Activated CD8-positive, alpha-beta memory T cell treated with anti-CD3 and anti-CD28 coated beads, Interleukin-2, amount 50 U/mL, for 4 hours (primary cell): Measurements from ENCODE around the gene CTSD.

ENCODE experiments used
- DNase-seq: peaks from one replicate; pipeline ENCODE4 v3.0.0-alpha.2; 2020

The CTSD gene

DNA sequence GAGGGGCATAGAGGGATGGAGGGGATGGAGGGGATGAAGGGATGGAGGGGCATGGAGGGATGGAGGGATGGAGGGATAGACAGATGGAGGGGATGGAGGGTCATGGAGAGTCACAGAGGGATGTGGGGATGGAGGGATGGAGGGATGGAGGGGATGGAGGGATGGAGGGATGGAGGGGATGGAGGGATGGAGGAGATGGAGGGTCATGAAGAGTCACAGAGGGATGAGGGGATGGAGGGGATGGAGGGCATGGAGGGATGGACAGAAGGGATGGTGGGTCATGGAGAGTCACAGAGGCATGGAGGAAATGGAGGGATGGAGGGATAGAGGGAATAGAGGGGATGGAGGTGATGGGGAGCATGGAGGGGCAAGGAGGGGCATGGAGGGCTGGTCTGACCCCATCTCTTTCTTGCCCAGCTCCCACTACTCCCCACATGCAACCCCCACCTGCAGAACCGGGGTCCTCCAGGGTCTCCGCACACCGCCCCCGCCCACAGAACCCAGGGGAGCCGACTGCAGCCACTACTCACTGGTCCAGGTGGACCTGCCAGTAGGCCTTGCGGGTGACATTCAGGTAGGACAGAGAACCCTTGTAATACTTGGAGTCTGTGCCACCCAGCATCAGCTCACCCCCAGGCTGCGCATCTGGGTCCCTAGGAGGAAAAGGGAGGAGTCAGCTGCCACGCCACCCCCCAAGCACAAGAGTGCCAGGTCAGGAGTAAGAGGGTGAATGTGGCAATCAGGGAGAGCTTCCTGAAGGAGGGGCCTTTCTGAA, 9.2 kb downstream of the CTSD start:
- no peak for DNase-seq

DNA sequence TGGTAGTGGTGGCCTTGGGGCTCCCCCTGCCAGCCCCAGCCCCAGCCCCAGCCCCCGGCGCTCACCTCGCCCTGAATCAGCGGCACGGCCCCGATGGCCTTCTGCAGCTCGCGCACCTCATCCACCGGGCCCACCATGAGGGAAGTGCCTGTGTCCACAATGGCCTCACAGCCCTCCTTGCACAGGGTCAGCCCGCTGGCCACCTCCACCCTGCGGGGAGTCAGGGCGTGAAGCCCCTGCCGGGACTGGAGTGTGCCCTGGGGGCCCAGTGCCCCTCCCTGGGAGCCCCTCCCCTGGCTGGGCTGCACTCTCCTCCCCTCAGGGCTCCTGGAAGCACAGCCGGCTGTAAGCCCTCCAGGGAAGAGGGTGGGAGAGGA, 9.8 kb downstream of the CTSD start:
- no peak for DNase-seq

DNA sequence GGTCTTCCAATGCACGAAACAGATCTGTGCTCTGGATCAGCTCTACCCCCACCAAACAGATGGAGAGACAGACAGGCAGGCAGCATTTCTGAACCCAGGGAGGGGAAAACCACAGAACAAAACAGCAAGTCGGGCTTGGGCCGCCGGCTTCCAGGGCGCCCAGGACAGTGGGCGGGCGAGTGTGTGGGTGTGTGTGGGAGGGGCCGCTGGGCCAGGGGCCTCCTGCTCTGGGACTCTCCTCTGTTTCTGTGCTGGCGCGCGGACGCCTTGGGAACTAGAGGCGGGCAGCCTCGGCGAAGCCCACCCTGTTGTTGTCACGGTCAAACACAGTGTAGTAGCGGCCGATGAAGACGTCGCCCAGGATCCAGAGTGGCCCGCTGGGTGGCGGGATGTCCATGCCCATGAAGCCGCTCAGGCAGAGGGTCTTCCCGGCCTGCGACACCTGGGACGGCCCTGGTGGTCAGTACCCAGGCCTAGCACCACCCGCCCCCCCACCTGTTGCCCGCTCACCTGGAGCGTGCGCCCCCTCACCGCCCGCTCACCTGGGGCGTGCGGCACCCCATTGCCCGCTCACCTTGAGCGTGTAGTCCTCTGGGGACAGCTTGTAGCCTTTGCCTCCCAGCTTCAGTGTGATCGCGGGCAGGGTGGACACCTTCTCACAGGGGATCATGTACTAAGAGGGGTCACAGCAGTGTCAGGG, 10.3 kb downstream of the CTSD start:
- DNase-seq = no peak

DNA sequence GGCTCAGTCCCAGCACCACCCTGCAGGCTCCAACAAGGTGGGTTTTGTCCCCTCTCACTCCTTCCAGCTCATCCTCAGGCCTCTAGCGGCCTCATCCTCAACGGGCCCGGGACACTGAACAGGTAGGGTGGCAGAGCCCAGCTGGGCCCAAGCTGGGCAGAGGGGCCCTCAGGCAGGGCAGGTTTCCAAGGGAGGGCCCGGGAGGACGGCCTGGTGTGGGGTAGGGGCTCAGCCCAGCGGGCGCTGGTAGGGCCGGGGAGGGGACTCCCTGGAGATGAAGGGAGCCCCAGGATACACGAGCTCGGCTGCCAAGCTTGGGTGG, 10.9 kb downstream of the CTSD start:
- no peak for DNase-seq

DNA sequence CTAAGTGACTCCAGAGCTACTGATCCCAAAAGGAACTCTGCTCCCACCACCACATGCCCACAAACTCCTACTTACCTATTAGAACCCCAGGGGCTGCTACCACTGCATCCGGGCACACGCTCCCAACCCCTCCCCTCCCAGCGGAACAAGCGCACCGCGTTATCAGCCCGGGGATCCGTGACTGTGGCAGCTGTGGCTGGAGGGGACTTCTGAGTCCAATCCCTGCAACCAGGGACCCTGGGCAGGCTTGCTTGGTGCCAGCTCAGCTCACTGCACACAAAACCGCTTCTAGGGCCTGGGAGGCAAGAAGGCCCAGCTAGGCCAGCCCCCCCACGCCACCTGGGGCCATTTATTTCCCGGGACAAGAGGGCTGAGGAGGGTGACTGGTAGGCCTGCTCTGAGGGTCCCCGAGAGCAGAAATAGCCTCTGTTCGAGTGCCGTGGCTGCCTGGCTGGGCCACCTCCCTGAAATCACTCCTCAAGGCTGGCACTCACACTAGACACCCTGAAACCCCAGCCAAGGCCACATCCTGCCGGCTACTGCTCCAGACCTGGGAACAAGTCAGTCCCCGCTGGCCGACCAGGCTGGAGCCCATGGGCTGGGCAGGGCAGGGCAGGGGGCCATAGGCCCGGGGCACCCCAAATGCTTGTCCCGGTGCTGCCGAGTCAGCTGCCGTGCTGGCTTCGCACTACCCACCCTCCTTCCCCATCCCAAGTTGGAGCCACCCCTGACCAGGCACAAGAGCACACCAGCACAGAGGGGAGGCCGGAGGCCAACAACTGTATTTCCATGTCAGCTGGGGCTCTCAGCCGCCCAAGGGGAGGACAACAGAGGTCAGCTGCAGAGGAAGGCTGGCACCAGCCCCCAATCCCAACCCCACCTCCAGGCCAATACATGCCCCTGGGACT, 11.5 kb downstream of the CTSD start:
- peak; percentile 15 for DNase-seq

DNA sequence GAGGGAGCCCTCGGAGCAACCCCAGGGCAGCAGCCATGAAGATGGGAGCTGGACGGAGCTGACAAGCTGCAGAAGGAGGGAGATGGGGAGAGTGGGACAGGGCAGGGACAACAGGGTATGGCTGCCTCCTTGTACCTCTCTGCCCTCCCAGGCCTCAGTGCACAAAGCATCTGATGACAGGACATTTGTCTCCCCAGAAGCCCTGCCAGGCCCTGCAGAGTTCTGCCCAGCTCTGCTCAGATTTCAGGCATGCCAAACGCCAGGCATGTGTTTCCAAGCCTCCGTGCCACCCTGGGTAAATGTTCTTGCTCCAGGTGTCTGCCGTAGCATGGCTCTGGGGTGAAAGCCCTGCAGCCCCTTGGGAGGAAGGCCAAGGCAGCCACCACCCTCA, 12.2 kb downstream of the CTSD start:
- DNase-seq = no peak

DNA sequence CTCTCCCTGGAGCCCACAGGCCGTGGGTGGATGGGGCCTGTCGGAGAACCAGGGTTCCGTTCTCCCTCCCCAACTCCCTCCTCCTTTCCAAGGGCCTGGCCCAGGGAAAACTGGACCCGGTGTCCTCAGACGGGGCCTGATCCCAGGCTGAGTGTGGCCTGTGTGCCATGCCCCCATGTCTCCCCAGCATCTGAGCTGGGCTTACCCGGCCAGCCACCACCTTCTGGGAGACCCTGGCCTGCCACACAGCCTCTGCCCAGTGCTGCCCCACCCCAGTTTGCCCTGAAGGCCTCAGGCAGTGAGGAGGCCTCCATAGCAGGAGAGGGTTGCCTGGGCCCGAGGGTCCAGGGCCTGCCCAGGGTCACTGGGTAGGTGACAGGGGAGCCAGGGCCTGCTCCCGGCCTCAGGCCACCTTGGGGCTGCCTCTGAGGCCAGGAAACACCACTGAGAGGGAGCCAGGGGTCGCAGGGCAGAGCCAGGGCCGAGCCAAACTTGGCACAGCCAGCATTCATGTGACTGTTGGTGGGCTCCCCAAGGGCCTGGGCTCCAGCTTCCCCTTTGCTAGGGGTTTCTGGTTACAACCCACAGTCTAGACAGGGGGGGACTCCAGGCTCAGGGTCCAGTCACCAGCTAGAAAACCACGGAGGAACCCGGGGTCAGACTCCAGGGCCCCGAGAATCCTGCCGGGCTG, 12.7 kb downstream of the CTSD start:
- peak; percentile 13 for DNase-seq

DNA sequence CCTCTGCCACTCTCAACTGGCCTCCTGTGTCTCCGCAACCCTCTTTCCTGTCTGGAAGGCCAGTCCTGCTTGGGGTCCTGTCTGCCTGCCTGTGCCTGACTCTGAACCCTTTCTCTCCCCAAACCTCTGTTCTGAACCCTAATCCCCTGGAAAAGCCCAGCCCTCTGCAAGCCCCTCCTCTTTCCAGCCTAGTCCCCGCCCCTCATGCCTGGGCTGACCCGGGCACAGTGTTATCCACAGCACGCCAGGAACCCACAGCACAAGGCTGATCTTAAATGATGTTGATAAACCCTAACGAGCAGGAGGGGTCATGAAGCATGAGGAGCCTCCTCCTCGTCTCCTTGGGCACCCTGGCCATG, 13.3 kb downstream of the CTSD start, which contains the start of gene IFITM10:
Gene IFITM10 (minus strand): TSS at position 115 of the 359 bp plus-strand sequence. CDS start 153 bp downstream, outside the sequence.
- no peak for DNase-seq

DNA sequence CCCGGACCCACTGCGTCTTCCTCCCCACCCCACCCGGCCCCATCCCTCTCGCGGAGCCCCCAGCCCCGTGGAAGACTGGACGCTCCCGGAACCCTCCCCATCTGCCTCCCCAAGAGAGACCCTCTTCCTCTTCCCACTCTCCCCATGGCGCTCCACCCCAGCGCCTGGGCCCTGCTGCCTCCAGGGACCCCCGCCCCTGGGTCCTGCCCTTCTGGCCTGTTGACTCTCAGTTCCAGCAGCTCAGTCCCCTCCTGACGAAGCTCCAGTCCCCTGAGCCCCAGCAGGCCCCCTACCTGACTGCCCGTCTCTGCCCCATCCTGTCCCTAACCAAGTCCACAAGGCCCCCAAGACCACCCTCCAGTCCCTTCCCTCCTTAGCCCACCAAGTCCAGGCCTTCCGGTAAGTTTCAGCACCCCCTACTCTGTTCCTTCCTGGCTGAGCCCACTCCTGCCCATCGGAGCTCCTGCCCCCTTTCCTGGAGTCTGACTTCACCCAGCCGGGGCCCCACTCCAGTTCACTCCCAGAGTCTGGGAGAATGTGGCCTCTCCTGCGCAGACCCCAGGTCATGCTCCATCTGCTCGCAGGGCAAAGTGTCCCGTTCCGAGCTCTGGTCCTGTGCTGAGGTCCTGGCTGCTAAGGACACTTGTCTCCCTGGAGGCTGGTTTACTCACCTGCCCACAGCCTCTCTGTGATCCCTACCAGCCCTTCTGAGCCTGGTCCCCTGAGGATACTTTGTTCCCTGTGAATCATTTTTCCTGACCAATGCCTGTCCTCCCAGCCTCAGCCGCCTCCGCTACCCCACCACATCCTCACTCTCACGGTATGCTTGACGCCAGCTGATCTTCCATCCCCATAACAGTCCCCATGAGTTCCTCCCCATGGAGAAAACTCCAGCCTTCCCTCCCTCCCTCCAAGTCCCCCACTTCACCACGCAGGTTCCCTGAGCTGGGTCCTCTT, 14.1 kb downstream of the CTSD start:
- peak; percentile 12 for DNase-seq

DNA sequence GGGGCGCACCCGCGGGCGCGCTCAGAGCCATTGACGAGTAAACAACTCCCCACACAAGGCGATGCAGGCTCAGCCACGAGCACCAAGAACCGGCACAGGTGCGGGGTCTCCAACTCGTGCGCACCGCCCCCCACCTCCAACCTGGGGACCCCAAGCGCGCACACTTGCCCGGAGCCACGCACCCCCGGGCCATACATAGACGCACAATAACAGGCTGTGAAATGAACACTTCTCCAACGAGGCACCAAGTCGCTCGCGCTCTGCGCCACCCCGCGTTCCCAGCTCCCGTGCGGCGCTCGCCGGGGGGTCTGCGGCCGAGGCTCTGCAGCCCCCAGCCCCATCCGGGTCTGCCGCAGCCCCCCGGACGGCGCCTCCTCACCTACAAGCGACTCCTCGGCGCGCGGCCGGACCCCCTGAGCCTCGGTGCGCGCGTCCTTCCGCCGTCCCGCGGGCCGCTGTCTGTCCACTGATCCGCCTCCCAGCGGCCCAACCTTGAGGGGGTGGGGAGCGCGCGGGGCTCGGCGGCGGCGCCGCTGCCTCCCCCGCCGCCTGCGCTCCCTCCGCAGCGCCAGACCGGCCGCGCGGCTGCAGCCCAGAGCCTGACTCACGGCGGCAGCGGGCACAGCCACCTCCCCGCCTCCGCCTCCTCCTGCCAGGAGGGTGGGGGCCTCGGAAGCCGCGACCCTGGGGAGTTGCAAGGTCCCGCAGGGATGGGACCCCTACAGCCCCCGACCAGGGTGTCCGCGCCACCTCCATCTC, 14.9 kb downstream of the CTSD start:
- peak; percentile 21 for DNase-seq

DNA sequence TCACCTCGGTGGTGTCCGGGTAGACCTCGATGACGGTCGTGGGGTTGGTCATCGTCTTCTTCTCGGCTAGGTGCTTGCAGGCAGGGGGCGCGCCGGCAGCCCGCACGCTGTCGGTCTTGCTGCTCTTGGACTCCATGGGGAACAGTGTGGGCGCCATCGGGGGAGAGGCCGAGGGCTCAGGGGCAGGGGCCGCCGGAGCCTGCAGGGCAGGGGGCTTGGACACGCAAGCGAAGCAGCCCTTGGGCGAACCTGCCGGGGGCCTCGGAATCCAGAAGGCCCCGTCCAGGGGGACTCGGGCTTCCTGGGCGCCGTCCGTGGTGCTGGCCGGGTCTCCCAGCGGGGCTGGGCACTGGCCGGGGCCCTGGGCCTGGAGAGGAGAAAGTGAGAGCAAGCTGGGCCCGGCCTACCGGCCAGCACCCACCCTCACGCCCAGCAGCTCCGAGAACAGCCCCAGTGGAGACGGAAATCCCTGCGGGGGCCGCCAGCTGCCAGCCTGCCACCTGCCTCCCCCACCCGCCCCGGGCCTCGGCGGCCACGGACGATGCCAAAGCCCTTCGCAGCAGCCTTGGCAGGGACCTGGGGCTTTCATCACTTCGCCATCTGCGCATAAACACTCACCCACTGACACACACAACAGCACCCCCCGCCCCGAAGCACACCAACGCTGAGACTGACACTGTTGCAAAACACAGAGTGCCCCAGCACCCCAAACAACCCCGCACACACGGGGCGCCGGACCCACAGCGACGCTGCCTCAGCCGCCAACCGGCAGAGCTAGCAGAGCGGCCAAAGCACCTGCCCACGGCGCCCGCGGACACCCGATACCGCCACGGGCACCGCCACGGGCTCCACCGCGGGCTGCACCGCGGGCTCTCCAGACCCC, 15.7 kb downstream of the CTSD start:
- DNase-seq = no peak

DNA sequence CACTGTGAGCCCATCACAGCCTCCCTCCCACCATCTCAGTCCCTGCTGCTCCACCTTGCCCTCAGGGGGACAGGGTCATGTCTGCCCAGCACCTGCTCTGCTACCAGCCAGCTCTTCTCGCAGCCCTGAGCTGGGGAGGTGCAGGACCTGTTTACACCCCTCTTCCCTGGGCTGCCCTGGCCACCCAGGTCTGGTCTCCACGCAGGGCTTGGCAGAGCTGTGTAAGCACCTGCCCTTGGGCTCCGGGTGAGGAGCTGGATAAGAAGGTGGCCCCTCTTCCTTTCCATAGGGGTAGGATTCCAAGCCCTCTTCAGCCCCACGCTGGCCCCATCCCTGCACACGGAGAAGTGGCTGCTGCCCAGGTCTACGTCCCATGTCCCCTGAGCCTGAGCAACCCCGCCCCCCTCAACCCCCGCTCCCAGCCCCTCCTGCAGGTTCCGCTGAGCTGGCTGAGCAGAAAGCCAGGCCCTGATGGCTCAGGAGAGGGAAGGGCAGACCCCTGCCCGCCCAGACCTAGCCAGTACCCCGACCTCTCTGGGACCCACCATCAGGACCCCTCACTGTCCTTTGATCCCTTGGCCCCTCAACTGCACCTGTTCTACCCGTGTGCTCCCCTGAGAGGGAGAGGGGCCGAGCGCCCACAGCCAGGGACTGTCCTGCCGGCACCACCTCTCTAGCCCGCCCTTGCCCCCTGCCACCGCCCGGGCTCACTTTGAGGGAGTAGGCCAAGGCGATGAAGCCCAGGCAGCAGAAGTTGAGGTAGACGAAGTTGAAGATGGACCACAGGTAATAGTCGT, 16.6 kb downstream of the CTSD start:
- no peak for DNase-seq

DNA sequence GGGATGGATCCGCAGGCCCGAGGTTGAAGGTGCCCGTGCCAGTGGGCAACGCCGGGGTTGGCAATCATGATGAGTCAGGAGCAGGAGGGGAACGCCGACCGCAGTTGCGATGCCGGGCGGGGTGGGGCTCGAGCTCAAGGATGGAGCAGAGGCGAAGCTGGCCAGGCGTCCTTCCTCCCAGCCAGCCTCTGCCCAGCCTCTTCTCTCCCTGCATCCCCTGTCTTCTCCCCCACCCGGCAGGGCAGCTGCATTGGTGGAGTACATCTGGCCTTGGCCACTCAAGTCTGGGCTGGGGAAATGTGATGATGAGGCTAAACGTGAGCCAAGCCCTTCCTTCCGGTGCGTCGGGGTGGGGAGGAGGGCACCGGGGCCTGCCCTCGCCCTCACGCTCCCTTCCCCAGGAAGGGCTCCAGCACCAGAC, 17.2 kb downstream of the CTSD start:
- no peak for DNase-seq

DNA sequence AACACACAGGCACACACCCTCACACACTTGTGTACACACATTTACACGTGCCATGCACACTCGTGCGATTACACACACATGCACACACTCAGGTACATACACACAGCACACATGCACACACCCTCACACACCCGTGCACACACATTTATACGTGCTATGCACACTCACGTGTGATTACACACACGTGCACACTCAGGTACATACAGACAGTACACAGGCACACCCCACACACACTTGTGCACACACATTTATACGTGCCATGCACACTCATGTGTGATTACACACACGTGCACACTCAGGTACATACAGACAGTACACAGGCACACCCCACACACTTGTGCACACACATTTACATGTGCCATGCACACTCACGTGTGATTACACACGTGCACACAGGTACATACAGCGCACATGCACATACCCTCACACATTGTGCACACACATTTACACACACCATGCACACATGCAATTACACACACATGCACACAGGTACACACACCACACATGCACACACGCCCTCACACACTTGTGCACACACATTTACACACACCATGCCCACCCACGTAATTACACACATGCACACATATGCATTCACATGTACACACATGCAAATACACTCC, 17.9 kb downstream of the CTSD start:
- no peak for DNase-seq

DNA sequence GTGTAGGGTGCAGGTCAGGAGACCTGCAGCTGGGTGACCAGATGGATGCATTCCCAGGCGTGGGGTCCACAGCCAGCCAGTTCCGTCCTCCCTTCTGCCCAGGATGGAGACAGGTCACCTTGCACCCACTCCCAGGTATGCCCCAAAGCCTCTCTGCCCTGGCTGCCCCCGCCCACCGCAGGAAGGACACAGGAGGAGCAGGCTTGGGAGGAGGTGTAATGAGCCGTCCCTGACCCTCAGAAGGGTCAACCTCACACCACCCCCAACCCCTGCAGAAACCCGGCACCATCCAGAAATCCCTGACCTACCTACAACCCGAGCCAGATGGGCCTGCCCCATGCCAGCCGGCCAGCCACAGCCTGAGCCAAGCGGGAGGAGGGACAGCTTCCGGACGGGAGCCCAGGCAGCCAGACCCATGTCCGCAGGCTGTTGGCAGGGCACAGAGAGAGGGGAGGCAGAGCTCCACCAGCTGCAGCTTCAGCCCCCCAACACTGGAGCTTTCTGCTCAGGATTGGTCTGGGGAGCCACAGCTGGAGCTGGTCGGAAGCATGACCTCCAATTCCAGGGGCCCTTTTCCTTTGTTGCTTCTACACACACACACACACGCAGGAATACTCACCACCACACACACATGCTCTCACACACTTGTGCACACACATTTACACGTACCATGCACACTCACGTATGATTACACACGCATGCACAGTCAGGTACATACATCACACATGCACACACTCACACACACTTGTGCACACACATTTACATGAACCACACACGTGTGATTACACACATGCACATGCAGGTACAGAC, 18.6 kb downstream of the CTSD start:
- no peak for DNase-seq

DNA sequence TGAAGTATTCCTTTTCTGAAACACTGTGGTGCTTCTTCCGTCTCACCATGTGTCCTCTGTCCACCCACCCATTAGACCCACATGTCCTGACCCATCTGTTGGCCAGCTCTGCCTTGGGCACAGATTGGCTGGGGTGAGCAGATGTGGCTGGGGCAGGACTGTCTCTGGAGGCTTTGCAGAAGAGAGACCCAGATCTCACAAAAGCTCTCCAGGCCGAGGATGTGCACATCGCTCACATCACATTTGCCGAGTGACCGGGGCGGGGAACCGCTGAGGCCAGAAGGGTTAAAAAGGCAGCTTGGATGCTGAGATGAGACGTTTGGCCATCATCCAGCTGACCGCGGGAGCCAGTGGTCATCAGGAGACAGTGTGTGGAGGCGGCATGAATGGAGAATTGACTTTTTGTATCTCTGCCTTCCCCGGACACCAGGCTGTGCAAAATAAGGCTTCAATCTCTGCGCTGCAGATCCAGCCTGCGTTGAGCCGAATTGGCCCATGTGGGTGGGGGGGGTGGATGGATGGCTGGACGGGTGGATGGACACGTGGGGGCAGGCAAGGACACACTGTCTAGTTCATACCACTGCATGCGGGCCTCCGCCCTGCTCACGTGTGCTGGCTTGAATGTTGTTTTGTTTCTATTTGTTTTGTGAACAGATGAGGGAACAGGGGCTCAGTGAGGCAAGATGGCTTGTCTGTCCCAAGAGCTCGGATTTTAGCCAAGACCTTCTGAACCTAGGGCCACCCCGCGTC, 19.4 kb downstream of the CTSD start:
- DNase-seq = no peak

DNA sequence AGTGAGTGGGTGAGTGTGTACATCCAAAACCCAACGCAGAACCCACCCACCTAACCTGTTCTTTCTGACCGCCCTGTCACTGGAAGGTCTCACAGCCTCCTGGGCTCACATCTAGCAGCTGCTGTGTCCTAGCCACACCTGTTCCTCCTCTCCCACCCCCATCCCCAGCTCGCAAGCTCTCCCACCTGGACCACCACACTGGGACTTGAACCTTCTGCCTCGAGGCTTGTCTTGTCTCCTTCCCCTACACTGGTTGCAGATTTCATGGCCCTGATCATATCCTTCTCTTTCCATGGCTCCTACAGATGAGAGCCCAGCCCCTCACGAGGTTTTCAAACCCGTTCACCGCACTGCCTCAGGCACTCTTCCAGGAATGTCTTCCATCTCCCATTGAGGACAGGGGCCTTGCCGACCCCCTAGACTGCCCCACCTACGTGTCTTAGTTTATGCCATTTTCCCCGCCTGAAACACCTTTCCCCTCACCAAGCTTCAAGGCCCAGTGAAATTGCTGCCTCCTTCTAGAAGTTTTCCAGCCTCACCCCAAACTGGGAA, 20.1 kb downstream of the CTSD start:
- no peak for DNase-seq
